NCI-H1436 (cell line): ENCODE results near the gene PFKP.
A peak's percentile ranks its signal among the peaks of the same experiment; 100 is the strongest.
"Not testable (repeated sequence)": the region's sequence is repeated elsewhere in the genome, so short reads cannot be mapped to it uniquely, and the experiment has no call there.

Source experiments
- DNase-seq: peaks from one replicate; lab custom pipeline; 2025; lab: John Stamatoyannopoulos, UW

PFKP gene

DNA sequence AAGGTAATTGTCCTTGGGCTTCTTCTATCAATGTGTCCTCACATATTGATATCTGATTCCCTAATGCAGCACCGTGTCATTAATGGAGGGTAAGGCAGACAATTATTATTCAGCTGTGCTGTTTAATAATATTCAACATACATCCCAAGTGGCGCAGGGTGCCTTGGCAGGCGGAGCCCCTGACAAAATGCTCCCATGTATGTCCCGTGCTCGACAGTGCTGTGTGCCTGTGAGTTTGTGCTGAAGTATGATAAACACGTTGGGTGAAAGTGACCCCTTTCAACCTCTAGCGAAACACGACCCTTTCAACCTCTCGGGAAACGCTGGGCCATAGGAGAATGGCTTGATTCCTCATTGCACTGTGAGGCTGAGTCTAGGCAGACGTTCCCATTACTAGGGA is 31.3 kb downstream of the PFKP start:
- DNase-seq: no peak

DNA sequence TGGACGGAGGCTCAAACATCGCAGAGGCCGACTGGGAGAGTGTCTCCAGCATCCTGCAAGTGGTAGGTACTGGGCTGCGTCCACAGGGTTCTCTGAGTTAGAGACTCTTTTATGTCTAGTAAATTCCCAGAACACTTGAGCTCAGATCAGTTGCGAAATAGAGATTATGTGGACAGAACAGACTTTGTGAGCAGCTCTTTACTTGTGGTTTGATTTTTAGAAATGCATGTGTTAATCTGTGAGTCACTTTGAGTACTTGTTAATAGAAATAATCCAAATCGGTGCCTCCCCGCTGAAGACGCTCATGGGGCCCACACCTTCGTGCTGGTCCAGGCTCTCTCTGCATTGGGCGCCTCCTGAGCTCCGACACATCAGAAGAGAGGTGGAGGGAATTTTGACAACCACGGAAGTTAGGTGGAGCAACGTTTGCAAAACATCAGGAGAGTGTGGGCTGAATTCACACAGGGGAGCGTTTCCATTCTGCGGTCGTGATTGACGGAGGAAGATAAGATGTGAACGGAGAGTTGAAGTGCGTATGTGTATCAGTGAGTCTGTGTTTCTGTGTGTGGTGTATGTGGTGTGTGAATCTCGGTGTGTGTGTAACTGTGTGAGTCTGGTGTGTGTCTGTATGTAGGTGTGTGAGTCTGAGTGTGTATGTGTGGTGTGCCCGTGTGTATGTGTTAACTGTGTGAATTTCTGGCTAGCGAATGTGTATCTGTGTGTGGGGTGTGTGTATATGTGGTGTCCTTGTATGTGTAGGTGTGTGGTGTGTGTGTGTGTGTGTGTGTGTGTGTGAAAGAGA is 32.1 kb downstream of the PFKP start:
- DNase-seq: no peak

DNA sequence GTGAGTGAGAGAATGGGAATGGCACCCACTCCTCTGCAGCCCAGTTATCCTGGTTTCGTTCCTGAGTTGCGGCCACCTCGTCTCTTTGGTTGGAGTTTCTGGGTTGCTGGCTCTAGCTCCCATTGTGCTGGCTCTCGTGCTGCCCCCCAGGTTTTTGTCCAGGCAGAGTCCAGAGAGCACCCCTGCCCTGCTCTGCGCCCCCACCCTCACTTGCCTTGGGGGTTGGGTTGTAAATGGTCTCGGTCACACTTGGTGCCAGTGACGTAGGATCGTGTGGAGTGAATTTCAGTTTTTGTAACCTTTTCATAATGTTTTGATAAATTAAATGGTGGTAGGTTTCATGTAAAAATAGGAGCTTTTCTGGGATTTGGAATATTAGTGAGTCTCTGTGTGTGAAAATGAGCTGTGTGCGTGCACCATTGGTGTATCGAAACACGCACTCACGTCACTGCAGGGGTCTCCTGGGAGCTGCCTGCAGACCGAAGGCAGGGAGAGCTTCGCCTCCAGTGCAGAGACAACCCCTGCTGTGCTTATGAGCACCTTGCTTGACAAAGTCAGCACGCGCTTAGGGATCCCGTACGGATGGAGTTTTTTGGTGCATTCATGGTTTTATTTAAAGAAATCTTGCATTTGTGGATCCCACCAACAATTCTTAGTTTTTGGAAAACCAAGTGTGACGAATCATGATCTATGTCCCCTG is 32.9 kb downstream of the PFKP start:
- no peak for DNase-seq

DNA sequence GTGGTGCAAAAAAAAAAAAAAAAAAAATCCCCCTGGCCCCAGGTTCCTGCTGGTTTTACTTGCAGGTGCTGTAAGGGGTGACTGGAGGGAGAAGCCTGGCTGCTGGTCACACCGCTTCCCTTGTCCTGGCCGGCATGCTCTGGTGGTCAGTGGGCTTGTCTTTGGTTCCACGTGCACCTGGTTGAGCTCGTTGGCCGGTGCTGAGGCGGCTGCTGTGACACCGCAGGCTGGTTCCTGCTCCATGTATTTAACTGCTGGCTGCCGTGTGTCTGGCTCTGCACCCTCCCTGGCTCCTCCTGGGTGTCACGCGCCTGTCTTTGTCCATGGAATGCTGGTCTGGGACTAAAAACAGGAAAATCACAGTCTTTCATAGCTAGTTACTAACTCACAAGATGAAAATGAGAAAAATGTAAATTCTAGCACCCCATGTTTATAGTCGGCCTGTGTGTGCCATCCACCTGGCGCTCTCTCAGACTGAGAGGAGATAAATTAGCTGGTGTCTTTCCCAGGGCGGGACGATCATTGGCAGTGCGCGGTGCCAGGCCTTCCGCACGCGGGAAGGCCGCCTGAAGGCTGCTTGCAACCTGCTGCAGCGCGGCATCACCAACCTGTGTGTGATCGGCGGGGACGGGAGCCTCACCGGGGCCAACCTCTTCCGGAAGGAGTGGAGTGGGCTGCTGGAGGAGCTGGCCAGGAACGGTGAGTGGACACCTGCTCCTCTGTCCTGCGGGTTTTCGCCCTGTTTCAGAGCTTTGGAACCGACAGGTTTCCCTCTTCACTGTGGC is 33.7 kb downstream of the PFKP start:
- DNase-seq: no peak

DNA sequence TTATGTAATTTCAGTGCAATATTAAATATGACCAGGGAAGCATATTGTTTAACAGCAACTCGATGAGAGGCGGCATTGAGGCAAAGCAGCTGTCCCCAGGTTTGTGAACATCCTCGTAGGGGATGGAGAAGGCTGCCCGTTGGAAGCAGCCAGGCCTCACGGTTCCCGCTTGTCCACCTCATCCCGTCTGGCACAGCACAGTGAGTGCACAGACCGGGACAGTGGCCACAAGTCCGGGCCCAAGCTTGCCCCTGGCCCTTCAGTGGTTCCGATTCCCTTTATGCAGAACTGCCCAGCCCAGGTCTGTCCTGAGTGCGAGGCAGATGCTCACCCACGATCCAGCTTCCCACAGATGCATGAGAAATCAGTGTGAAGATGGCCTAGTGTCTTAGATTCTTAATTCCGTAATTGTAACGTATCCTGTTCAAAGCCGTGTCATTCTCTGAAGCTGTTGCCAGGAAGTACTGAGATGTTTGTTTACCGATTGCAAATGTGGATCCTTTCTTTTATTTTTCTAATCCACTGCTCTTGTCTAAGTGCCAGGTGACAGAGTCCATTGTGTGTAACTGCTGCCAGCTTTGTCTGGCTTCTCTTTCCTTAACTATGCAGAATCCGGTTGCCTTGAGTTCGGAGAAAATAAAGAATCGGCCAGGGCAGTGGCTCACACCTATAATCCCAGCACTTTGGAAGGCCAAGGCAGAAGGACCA is 35.5 kb downstream of the PFKP start:
- peak; percentile 59 for DNase-seq

DNA sequence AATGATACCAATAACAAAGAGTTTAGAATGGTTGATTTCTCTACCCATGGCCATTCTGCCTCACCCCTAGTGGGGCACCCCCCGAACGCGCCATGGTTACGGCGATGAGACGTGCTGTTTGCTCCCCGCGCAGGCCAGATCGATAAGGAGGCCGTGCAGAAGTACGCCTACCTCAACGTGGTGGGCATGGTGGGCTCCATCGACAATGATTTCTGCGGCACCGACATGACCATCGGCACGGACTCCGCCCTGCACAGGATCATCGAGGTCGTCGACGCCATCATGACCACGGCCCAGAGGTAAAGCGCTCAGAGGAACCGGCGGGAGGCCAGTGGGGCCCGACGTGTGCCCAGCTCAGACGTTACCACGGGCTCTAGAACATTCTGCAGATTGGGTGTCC is 36.3 kb downstream of the PFKP start:
- no peak for DNase-seq

DNA sequence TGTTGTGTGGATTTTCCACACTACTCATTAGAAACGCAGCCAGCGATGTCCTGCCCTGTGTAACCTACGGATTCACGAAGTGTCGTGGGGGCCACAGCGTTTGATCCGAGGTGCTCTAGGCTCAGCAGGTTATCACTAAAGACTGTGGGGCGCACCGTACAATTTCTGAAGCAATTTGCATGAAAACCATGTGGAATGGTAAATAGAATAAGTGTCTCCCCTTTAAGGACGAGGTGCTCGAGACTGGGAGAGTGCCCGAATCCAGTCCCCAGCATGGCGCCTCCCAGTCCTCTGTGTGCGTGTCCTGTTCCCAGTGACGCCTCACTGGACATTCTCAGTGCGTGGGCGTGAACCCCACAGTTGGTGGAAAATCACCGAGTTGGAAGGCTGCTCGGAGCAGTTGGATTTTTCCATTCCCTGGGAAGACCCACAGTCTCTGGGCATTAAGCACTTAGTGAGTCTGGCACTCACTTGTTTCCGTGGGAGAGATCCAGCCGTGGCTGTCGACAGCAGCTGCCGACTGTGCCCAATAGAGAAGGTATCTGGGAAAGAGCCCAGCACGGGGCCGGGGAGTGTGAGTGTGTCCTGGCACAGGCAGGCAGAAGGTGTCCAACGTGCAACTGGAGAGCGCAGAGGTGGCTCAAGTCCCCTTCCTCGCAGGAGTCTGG is 37.0 kb downstream of the PFKP start:
- no peak for DNase-seq

DNA sequence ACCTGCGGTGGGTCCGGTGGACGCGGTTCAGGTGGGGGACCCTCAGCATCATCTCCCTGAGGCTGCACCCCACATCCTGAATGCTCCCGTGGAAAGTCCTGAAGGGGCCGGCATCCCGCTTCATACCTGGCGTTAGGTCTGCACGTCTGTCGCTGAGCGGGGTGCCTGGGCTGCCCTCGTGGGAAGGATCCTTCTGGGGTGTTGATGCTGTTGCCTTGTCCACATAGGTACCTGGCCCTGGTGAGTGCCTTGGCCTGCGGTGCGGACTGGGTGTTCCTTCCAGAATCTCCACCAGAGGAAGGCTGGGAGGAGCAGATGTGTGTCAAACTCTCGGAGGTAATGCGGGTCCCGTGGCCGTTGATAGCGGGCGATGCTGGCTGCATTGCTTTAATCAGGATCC is 37.8 kb downstream of the PFKP start:
- DNase-seq: no peak

DNA sequence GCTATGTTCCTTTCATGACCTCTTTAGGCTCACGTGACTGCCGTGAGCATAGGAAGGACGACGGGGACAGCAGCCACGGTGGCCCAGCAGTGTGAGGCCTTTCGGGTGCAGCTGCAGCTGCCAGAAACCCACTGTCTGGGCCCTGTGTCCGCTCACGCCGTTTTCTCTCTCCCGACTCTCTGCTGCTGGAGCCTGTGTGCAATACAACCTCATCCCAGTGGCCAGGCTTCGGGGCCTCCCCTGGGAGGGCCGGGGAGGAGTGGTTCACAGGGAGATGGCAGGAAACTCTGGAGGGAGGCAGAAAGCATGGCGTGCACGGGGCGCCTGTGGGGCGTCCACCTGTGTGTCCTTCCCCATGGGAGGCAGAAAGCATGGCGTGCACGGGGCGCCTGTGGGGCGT is 38.6 kb downstream of the PFKP start:
- DNase-seq: no peak

DNA sequence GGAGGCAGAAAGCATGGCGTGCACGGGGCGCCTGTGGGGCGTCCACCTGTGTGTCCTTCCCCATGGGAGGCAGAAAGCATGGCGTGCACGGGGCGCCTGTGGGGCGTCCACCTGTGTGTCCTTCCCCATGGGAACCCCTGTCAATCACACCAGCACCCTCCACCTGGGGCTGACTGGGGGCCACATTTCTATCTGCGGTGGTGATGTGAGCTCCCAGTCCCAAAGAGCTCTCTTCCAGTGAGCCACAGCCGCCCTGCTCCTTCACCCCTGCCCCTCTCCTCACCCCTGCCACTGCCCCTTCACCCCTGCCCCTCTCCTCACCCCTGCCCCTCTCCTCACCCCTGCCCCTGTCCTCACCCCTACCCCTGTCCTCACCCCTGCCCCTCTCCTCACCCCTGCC is 39.0 kb downstream of the PFKP start:
- not testable (repeated sequence) for DNase-seq

DNA sequence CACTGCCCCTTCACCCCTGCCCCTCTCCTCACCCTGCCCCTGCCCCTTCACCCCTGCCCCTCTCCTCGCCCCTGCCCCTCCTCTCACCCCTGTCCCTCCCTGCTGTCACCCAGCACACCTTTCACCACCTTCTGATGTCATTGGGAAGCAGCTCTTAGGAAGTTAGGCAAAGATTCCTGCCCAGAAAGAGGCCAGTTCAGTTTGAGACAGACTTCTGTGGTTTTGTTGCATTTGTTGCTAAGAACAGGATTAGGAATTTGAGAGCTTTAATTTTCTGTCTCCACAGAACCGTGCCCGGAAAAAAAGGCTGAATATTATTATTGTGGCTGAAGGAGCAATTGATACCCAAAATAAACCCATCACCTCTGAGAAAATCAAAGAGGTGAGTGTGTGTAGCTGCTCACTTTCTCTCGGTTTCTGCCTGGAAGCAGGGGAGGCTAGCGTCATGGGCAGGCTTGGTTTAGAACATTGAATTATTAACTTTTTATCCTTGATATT is 39.6 kb downstream of the PFKP start:
- DNase-seq: no peak

DNA sequence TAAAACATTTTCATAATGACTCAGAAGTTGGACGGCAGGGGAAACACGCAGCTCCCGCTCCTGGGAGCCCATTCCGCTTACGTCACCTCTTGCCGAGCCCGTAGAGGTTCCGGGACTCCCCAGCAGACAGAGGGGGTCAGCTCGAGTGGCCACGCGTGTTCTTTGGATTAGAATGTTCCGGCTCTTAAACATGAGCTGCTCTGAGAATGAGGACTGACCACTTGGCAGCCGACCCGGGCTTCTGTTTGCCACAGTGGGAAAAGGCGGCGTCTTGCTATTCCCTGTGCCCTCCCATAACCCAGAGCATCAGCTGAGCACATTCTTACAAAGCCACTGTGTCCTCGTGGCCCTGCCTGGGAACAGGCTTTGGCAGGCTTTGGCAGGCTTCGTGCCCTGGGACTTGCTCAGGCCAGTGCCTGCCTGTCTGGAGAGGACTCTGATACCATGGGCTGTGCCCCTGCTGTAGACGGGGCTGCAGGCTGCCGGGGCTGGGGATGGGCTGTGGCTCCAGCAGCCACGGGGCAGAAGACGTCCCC is 40.1 kb downstream of the PFKP start:
- no peak for DNase-seq

DNA sequence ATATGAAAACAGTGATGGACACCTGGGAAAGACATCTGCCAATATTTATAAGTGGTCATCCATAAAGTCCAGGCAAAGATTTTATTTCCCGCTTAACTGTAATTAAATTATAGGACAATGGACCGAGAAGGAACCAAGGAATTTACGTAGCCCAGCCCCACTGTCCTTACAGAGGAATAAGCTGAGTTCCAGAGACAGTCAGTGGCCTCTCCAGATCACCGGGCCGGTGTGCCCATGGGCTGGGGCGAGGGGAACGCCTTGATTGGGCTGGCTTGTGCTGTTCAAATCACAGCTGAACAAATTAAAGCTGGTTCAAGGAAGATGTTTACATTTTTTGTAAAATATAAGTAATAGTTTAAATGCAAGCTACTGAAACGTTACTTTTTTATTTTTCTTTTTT is 40.7 kb downstream of the PFKP start:
- DNase-seq: no peak

DNA sequence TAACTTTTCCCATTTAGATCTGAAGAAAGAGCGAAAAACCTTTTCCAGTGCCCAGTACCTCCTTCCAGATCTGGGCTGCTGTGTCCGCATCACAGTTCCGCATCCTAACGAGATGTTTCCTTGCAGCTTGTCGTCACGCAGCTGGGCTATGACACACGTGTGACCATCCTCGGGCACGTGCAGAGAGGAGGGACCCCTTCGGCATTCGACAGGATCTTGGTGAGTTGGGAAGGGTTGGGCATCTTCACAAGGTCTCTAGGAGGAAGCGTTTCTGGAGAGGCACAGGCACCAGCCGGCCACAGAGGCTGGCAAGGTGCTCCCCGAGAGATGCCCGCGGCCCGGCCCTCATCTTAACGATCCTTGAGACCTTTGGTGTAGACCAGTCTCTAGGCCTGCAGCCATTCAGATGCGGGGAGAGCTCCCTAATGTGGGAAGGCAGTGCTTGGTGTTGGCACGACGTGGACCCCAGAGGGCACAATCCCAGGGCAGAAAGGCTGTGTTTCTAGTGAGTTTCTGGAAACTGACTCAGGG is 41.3 kb downstream of the PFKP start:
- DNase-seq: no peak

DNA sequence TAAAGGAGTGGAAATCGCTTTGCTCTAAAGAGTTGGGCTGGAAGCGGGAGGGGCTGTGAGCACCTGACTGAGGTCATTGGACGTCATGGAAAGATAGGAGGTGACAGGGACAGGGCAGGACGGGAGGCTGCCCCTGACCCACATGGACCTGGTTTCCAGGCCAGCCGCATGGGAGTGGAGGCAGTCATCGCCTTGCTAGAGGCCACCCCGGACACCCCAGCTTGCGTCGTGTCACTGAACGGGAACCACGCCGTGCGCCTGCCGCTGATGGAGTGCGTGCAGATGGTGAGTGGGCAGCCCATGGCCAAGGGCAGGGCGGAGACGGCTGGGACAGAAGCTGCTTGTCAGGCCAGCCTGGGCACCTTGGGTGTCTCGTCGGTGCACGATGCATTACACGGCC is 41.8 kb downstream of the PFKP start:
- DNase-seq: no peak

DNA sequence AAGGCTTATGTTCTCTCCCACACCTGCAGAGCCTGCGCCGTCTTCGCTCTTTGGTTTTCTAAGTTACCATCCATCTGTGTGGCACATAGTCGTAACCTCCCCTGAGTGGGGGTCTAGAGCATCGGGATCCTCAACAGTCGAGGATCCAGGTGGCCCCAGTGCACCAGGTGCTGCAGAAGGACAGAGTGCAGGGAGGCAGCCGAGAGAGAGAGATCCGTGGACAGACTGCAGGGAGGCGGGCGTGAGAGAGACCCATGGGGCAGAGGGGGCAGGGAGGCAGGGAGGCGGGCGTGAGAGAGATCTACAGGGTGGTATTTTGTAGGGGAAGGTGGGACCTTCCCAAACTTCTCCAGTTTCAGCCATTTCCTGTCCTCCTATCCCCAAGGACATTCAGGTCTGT is 42.3 kb downstream of the PFKP start:
- no peak for DNase-seq

DNA sequence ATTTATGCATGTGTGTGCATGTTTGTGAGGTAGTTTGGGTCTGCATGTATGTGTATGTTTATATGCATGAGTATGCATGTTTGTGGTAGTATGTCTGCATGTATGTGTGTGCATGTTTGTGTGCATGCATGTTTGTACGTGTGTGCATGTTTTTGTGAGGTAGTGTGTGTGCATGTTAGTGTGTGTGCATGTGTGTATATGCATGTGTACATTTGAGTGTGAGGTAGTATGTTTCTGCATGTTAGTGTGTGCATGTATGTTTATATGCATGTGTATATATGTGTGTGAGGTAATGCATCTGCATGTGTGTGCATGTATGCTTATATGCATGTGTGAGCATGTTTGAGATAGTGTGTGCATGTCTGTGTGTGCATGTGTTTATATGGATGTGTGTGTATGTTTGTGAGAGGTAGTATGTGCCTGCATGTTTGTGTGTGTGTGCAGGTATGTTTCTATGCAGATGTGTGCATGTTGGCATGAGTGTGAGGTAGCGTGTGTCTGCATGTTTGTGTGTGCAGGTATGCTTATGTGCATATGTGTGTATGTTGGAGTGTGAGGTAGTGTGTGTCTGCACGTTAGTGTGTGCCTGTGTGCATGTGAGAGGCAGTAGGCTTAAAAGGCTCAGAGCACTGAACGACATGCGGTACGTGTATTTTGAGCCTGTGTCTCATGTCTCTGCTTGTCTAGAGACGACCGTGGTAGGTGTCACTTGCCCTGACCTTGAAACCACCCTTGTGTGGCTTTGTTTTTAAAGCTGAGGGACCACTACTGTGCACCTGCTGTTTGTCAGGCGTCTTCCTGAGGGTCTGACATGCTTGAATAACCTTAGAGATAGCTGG is 43.7 kb downstream of the PFKP start:
- no peak for DNase-seq

DNA sequence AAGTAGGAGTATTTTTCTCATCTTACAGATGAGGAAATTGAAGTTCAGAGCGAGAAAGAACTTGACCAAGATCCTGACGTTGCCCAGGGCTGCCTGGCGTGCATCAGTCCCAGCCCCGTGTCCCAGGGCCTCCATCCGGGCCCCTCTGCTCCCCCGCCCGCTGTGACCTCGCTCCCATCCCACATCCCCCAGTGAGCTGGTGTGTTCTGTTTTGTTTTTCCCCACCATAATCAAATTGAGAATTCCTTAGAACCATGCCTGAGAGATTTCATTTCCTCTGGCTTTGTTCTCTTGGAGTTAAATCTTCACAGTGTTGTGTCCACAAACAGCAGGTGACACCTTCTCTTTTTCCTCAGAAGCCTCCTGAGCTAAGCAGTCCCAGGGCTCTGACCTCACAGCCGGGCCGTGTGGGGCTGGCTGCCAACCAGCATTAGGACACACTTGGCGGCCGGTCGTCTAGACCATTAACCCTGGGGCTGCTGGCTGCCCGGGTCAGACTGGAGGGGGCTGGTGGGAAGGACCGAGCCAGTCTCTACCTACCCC is 44.3 kb downstream of the PFKP start:
- DNase-seq: no peak

DNA sequence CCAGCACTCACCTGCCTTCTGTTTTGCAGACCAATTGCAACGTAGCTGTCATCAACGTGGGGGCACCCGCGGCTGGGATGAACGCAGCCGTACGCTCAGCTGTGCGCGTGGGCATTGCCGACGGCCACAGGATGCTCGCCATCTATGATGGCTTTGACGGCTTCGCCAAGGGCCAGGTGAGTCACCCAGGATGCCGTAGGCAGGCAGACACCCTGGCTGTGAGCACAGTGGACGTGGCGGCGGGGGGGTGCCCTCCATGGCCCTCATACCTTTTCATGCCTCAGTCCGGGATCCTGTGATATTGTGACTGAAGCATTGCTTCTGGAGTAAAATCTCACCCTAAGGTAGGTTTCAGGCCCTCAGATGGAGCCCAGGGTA is 46.0 kb downstream of the PFKP start:
- DNase-seq: no peak

DNA sequence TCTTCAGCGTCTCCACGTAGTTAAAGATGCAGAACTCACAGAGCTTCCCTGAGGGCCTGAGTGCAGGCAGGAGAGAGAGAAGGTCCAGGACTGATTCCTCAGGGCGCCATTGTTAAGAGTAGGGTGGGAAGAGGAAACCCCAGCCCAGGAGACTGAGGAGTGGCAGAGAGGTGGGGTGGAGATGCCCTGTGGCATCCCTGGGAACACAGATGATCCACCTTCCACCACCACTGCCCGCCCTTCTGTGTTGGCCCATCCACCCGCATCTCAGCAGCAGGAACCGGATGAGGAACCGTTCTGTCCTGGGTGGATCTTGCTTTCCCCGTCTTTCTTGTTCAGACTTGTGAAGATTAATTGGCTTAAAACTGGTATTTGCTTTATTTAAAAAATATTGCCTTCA is 48.3 kb downstream of the PFKP start:
- DNase-seq: no peak
